Measurements from ENCODE around the gene MYOF. TPM values are rescaled to one million over a fixed set of nuclear protein-coding genes. Genes with fewer than 3 reads are reported as not detected.

Gene MYOF
- total and polyA plus RNA-seq, 2 donors from 2014 or later: 11.5 to 134 TPM

DNA sequence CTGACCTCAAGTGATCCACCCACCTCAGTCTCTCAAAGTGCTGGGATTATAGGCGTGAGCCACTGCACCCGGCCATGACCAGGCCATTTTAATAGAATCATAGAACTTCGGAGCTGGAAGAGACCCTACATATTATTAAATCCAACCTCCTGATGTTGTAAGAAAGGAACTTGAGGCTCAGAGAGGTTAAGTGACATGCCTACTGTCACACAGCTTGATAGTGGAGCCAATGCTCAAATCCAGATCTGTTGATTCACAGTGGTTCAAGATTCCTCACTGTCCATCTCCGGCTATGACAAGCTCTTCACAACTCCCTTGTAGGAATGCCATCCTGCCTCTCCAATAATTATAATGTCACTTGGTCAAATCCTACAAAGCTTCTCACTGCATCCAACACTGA, 65.3 kb downstream of the MYOF start:
- Histone ChIP-seq H3K36me3 (ENCODE audit: control insufficient read depth in 2 of 3, insufficient read depth in 3 of 3, low read length in 3 of 3) (no peaks in the 10 kb centered on the region), H3K27ac (ENCODE audit: low read depth in 2 of 2, low read length in 2 of 2) (no peak overlapping the region), H3K4me3 (ENCODE audit: low read length in 3 of 3) (no peak overlapping the region), H3K9me3 (ENCODE audit: control insufficient read depth in 2 of 3, insufficient read depth in 1 of 3, low read length in 3 of 3) (no peaks in the 10 kb centered on the region), H3K27me3 (ENCODE audit: control insufficient read depth, insufficient read depth, low read length) (no peaks in the 10 kb centered on the region), H3K4me1 (ENCODE audit: control insufficient read depth in 2 of 3, insufficient read depth in 2 of 3, low read depth in 1 of 3, low read length in 3 of 3) (peaks cover 2 to 6% (median 2%) of the 10 kb centered on the region in 3 donors), H3K9ac (ENCODE audit: low read length in 3 of 3) (no peak overlapping the region)
- DNase-seq (no peak), FAIRE-seq (no peak)
- TF ChIP-seq, protein P1, sequence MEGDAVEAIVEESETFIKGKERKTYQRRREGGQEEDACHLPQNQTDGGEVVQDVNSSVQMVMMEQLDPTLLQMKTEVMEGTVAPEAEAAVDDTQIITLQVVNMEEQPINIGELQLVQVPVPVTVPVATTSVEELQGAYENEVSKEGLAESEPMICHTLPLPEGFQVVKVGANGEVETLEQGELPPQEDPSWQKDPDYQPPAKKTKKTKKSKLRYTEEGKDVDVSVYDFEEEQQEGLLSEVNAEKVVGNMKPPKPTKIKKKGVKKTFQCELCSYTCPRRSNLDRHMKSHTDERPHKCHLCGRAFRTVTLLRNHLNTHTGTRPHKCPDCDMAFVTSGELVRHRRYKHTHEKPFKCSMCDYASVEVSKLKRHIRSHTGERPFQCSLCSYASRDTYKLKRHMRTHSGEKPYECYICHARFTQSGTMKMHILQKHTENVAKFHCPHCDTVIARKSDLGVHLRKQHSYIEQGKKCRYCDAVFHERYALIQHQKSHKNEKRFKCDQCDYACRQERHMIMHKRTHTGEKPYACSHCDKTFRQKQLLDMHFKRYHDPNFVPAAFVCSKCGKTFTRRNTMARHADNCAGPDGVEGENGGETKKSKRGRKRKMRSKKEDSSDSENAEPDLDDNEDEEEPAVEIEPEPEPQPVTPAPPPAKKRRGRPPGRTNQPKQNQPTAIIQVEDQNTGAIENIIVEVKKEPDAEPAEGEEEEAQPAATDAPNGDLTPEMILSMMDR (IDR thresholded peaks at IDR 0.05; ENCODE audit: borderline replicate concordance, extremely low read depth, insufficient read depth): no peak
- intact Hi-C loops (cut with DNase I): no loop called here

DNA sequence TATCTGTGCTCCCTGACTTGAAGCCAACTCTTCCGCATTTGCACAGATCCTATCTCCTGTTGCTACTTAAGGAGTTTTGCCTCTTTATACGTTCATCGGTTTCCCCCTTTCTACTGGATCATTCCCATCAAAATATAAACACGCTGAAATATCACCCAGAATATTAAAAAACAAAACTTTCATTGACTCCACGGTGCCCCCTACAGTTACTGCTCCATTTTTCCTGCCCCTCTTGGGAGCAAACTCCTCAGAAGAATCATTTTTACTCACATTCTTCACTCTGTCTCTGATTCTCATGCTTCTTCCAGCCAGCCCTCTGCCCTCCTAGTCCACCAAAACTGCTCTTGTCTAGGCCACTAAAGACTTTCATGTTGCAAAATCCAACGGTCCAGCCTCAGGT, 66.4 kb downstream of the MYOF start:
- Histone ChIP-seq H3K36me3 (ENCODE audit: control insufficient read depth in 2 of 3, insufficient read depth in 3 of 3, low read length in 3 of 3) (no peaks in the 10 kb centered on the region), H3K4me3 (ENCODE audit: low read length in 3 of 3) (no peak overlapping the region), H3K27ac (ENCODE audit: low read depth in 2 of 2, low read length in 2 of 2) (no peak overlapping the region), H3K9ac (ENCODE audit: low read length in 3 of 3) (no peak overlapping the region), H3K9me3 (ENCODE audit: control insufficient read depth in 2 of 3, insufficient read depth in 1 of 3, low read length in 3 of 3) (no peaks in the 10 kb centered on the region), H3K27me3 (ENCODE audit: control insufficient read depth, insufficient read depth, low read length) (no peaks in the 10 kb centered on the region), H3K4me1 (ENCODE audit: control insufficient read depth in 2 of 3, insufficient read depth in 2 of 3, low read depth in 1 of 3, low read length in 3 of 3) (peaks cover 0 to 2% (median 0%) of the 10 kb centered on the region in 3 donors)
- no peak for DNase-seq
- FAIRE-seq: no peak
- TF ChIP-seq, protein P1 (IDR thresholded peaks at IDR 0.05; ENCODE audit: borderline replicate concordance, extremely low read depth, insufficient read depth): no peak
- intact Hi-C loops (cut with DNase I): no loop called here

DNA sequence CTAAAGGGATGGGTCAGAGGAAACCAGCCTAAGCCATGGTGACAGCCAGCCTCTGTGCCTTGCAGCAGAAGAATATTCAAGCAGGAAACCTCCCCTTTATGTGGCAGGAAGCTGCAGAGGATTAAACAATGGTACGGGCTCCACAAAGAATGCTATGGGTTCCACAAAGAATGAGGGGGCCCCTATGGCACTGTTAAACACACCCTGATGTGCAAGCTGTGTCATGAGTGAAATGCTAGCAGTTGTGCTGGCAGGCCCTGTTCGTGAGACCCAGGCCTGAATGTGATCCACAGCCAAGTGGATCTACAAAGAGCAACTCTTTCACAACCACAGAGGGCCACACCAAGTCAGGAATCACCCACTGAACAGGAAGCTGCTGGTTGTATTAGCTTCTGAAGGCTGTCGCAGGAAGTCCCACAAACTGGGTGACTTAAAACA, 68.9 kb downstream of the MYOF start:
- H3K9ac ChIP-seq (ENCODE audit: low read length in 3 of 3): no peak overlapping the region
- TF ChIP-seq, protein P1 (IDR thresholded peaks at IDR 0.05; ENCODE audit: borderline replicate concordance, extremely low read depth, insufficient read depth): no peak
- no peaks in the 10 kb centered on the region for H3K36me3 ChIP-seq (ENCODE audit: control insufficient read depth in 2 of 3, insufficient read depth in 3 of 3, low read length in 3 of 3)
- no peak for FAIRE-seq
- H3K4me3 ChIP-seq (ENCODE audit: low read length in 3 of 3): no peak overlapping the region
- H3K27me3 ChIP-seq (ENCODE audit: control insufficient read depth, insufficient read depth, low read length): no peaks in the 10 kb centered on the region
- DNase-seq: no peak
- H3K27ac ChIP-seq (ENCODE audit: low read depth in 2 of 2, low read length in 2 of 2): no peak overlapping the region
- no peaks in the 10 kb centered on the region for H3K4me1 ChIP-seq (ENCODE audit: control insufficient read depth in 2 of 3, insufficient read depth in 2 of 3, low read depth in 1 of 3, low read length in 3 of 3)
- intact Hi-C loops (cut with DNase I): no loop called here
- H3K9me3 ChIP-seq (ENCODE audit: control insufficient read depth in 2 of 3, insufficient read depth in 1 of 3, low read length in 3 of 3): no peaks in the 10 kb centered on the region

- Histone ChIP-seq H3K27me3 (ENCODE audit: control insufficient read depth, insufficient read depth, low read length) (no peaks in the 10 kb centered on the region), H3K4me1 (ENCODE audit: control insufficient read depth in 2 of 3, insufficient read depth in 2 of 3, low read depth in 1 of 3, low read length in 3 of 3) (no peaks in the 10 kb centered on the region), H3K4me3 (ENCODE audit: low read length in 3 of 3) (no peak overlapping the region), H3K9me3 (ENCODE audit: control insufficient read depth in 2 of 3, insufficient read depth in 1 of 3, low read length in 3 of 3) (no peaks in the 10 kb centered on the region), H3K27ac (ENCODE audit: low read depth in 2 of 2, low read length in 2 of 2) (no peak overlapping the region), H3K9ac (ENCODE audit: low read length in 3 of 3) (no peak overlapping the region), H3K36me3 (ENCODE audit: control insufficient read depth in 2 of 3, insufficient read depth in 3 of 3, low read length in 3 of 3) (no peaks in the 10 kb centered on the region)
- intact Hi-C loops (cut with DNase I): no loop called here
- DNase-seq (no peak), FAIRE-seq (no peak)
- TF ChIP-seq, protein P1 (IDR thresholded peaks at IDR 0.05; ENCODE audit: borderline replicate concordance, extremely low read depth, insufficient read depth): no peak
Measured at GRCh38 chr10:93412801-93413200, 69.3 kb downstream of the MYOF start.

Measured in kidney (tissue), 14 donors.